Colonic mucosa (tissue), 4 donors: ENCODE results near the gene RPS5. TPM values are rescaled to one million over a fixed set of nuclear protein-coding genes. Genes with fewer than 3 reads are reported as not detected.
A peak's percentile ranks its signal among the peaks of the same experiment; 100 is the strongest.
"Not testable (repeated sequence)": the region's sequence is repeated elsewhere in the genome, so short reads cannot be mapped to it uniquely, and the experiment has no call there.

Experiments
- DNase-seq: peaks from one replicate; pipeline ENCODE4 v3.0.0-alpha.2; 2020
- H3K27ac ChIP-seq: fragments of 200-600 bp; one replicate; pipeline ENCODE4 v1.8.0; 2021
- H3K27me3 ChIP-seq: fragments of 200-600 bp; one replicate; pipeline ENCODE4 v1.8.0; 2021
- H3K36me3 ChIP-seq: fragments of 200-600 bp; one replicate; pipeline ENCODE4 v1.8.0; 2021
- H3K4me1 ChIP-seq: fragments of 200-600 bp; one replicate; pipeline ENCODE4 v1.8.0; 2021; ENCODE audit warnings: mild to moderate bottlenecking
- H3K4me3 ChIP-seq: fragments of 200-600 bp; one replicate; pipeline ENCODE4 v1.8.0; 2021
- H3K9ac ChIP-seq, 2 donors: one replicate each; pipeline ENCODE4 v1.7.0; 2013; ENCODE audit warnings: control low read depth in 2 of 2, low read depth in 2 of 2, low read length in 2 of 2
- H3K9me3 ChIP-seq: fragments of 200-600 bp; one replicate; pipeline ENCODE4 v1.8.0; 2021
- intact Hi-C: fragments of 100-400 bp; cut with DNase I; formaldehyde crosslinking; loops from one replicate; pipeline ENCODE4 v1.14.1; 2022
- total RNA-seq, 2 donors: library from RNA; stranded (reverse); fragmentation: NEBNext Ultra II Directional in 1 of 2; extraction: Animal tissue kit (Norgen Biotek cat#: 25700) in 1 of 2; gene quantifications; one replicate each; pipeline ENCODE4 v1.2.1, GENCODE V29; 2021
- TF ChIP-seq, protein P1 (sequence below): fragments of 200-600 bp; IDR thresholded peaks from one replicate; pipeline ENCODE4 v1.8.0; 2022; ENCODE audit warnings: antibody characterized with exemption, mild to moderate bottlenecking
- donor health status: healthy.
- donor health status: DM: no; HTN: no; CAD: no.
- donor health status: DM: no; HTN: no; CAD: no.

RPS5 gene
- total RNA-seq, result 100 to 1,000 TPM; 781 to 884 TPM

DNA sequence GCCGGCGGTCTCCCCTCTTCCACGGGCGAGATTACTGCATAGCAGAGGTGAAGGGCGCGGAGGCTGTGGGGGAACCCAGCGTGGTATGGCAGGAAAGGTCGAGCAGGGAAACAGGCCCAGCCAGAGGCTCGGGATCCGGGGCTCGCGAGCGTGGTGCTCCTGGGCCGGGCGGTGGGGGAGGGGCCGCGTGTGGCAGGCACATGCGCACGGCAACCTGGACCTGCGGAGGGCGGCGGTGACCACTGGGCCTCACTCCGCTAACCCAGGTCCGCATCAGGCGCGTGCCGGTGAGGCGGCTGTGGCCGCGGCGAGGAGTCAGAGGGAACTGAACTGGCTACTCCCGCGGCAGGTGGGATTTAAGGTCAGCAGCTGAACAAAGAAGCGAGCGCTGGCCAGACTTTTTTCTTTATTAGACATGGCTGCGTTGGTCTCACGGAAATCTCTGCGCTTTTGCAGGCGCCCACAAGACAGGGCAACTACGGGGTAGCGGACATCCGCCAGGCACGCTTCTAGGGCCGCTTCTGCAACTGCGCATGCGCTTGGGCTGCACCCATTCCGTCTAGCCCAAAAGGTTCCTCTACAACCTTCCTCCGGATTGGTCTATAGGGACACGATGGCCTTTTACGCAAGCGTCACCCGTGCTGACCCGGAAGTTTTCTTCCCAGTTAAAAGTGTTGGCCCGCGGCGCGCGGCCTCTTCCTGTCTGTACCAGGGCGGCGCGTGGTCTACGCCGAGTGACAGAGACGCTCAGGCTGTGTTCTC is at the start of gene RPS5:
Gene RPS5, plus strand, starts transcription at position 694 of the 762 bp plus-strand sequence. CDS start 869 bp downstream, outside the sequence.
- peaks cover 6% of the 10 kb centered on the region for H3K4me1 ChIP-seq
- H3K27ac ChIP-seq, result peak within 1 kb of the TSS; percentile 94
- peaks cover 7% of the 10 kb centered on the region for H3K36me3 ChIP-seq
- H3K4me3 ChIP-seq, result peak within 1 kb of the TSS; percentile 85
- no peaks in the 10 kb centered on the region for H3K27me3 ChIP-seq
- H3K9me3 ChIP-seq, result no peaks in the 10 kb centered on the region
- TF ChIP-seq, protein P1, sequence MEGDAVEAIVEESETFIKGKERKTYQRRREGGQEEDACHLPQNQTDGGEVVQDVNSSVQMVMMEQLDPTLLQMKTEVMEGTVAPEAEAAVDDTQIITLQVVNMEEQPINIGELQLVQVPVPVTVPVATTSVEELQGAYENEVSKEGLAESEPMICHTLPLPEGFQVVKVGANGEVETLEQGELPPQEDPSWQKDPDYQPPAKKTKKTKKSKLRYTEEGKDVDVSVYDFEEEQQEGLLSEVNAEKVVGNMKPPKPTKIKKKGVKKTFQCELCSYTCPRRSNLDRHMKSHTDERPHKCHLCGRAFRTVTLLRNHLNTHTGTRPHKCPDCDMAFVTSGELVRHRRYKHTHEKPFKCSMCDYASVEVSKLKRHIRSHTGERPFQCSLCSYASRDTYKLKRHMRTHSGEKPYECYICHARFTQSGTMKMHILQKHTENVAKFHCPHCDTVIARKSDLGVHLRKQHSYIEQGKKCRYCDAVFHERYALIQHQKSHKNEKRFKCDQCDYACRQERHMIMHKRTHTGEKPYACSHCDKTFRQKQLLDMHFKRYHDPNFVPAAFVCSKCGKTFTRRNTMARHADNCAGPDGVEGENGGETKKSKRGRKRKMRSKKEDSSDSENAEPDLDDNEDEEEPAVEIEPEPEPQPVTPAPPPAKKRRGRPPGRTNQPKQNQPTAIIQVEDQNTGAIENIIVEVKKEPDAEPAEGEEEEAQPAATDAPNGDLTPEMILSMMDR, result no peak
- intact Hi-C loops, result no loop called here
- H3K9ac ChIP-seq, result peak within 1 kb of the TSS; percentile 85 to 91
- peak; percentile 98 for DNase-seq

DNA sequence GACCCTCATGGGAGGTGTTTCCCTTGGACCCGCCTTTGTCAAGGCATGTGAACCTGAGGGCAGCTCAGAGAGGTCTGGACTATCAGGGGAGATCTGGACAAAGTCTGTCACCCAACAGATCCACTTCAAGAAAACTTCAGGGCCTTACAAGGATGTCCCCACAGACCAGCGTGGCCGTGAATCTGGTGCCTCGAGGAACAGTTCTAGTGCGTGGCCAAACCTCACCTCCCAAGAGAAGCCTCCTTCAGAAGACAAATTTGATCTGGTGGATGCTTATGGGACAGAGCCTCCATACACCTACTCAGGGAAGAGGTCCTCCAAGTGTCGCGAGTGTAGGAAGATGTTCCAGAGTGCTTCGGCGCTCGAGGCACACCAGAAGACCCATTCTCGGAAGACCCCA is 48.7 kb upstream of the RPS5 start:
- H3K36me3 ChIP-seq, result no peaks in the 10 kb centered on the region
- no peak overlapping the region for H3K4me3 ChIP-seq
- intact Hi-C loops, result no loop called here
- H3K9ac ChIP-seq, result no peak overlapping the region
- no peaks in the 10 kb centered on the region for H3K27me3 ChIP-seq
- no peaks in the 10 kb centered on the region for H3K4me1 ChIP-seq
- no peaks in the 10 kb centered on the region for H3K9me3 ChIP-seq
- DNase-seq, result no peak
- H3K27ac ChIP-seq, result no peak overlapping the region
- TF ChIP-seq, protein P1, result no peak

DNA sequence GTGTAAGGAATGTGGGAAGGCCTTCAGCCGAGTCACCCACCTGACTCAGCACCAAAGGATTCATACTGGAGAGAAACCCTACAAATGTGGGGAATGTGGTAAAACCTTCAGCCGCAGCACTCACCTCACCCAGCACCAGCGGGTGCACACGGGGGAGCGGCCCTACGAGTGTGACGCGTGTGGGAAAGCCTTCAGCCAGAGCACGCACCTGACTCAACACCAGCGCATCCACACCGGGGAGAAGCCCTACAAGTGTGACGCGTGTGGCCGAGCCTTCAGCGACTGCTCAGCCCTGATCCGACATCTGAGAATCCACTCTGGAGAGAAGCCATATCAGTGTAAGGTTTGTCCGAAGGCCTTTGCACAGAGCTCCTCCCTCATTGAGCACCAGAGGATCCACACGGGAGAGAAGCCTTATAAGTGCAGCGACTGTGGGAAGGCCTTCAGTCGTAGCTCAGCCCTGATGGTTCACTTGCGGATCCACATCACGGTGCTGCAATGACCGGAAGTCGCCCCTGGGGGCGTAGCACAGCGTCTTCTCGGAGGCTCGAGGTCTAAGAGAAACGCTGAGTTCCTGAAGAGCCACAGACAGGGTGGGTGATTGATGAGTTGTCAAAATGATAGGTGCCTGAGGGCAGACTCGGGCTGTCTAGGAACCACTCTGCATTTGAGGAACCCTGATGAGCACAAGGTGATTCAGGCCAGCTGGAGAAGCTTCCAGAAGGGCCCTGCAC is 48.1 kb upstream of the RPS5 start:
- no peak overlapping the region for H3K4me3 ChIP-seq
- TF ChIP-seq, protein P1, result no peak
- H3K27me3 ChIP-seq, result no peaks in the 10 kb centered on the region
- no peaks in the 10 kb centered on the region for H3K36me3 ChIP-seq
- H3K4me1 ChIP-seq, result no peaks in the 10 kb centered on the region
- H3K9ac ChIP-seq, result no peak overlapping the region
- no peaks in the 10 kb centered on the region for H3K9me3 ChIP-seq
- no peak overlapping the region for H3K27ac ChIP-seq
- no peak for DNase-seq
- intact Hi-C loops, result no loop called here

DNA sequence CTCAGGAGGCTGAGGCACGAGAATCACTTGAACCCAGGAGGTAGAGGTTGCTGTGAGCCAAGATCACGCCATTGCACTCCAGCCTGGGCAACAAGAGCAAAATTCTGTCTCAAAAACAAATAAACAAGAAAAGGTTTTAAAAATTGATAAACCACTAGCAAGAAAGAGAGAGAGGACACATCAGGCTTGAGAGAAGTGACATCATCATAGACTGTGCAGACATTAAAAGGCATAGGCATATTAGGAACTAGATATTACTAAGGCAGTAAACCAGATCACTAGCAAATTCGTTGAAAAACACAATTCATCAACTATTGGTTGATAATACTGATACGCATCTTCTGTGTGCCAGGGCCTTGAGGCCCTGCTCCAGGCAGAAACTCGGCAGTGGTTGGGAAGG is 41.5 kb upstream of the RPS5 start:
- H3K27ac ChIP-seq, result no peak overlapping the region
- DNase-seq, result no peak
- no peak overlapping the region for H3K4me3 ChIP-seq
- TF ChIP-seq, protein P1, result no peak
- intact Hi-C loops, result no loop called here
- H3K9me3 ChIP-seq, result no peaks in the 10 kb centered on the region
- H3K36me3 ChIP-seq, result no peaks in the 10 kb centered on the region
- no peak overlapping the region for H3K9ac ChIP-seq
- peaks cover 14% of the 10 kb centered on the region for H3K27me3 ChIP-seq
- H3K4me1 ChIP-seq, result no peaks in the 10 kb centered on the region

DNA sequence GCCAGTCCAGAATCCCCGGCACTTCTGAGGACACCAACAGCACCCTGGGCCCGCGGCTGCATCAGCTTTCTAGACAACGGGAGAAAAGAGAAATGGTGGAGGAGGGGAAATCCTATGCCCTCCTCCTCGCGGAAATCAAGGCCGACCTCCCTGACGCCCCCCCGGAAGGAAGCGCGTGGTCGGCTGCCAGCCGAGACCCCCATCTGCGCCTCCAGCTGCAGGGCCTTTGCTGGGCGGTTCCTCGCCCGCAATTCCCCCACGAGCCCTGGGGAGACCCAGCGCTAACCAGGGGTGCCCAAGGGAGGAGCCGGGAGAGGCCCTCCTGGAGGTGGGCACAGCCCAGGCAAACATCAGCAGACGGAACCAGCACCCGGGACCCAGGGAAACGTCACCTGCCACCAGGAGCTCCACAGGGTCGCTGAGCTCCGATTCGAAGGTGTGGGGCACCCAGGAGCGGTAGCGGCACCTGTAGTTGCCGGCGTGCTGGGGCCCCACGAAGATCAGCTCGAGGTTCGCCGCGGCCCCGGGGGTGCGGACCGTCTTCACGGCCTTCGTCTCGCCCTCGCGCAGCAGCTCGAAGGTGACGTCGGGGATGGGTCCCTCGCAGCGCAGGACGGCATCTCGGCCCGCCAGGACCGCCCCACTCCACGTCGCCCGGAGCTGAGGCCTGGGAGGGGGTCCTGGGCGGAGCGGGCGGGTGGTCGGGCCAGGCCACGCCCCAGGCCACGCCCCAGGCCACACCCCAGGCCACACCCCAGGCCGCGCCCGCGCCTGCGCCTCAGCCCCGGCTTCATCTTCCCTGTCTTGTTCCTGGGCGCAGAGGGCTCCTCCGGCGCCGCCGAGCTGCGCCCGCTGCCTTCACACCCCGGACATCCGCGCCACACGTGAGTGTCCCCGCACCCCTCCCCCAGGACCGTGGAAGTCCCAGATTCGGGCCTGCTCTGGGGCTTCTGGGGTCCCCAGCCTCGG is 39.8 kb upstream of the RPS5 start:
- peak; percentile 37 for DNase-seq
- Histone ChIP-seq H3K36me3 (no peaks in the 10 kb centered on the region), H3K9ac (peak overlapping the region; percentile 40 to 66), H3K4me3 (peak overlapping the region; percentile 48), H3K27me3 (peaks cover 14% of the 10 kb centered on the region), H3K27ac (peak overlapping the region; percentile 36), H3K9me3 (no peaks in the 10 kb centered on the region), H3K4me1 (no peaks in the 10 kb centered on the region)
- intact Hi-C loops, result no loop called here
- TF ChIP-seq, protein P1, result no peak

DNA sequence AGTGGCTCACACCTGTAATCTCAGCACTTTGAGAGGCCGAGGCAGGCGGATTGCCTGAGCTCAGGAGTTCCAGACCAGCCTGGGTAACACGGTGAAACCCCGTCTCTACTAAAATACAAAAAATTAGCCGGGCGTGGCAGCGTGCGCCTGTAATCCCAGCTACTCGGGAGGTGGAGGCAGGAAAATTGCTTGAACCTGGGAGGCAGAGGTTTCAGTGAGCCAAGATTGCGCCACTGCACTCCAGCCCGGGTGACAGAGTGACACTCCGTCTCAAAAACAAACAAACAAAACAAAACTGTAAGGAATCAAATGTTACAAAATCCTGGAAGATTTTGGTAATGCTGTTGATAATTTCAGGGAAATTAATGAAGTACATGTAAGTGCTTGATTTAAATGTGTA is 39.0 kb upstream of the RPS5 start:
- peak overlapping the region; percentile 40 to 51 for H3K9ac ChIP-seq
- peak overlapping the region; percentile 36 for H3K27ac ChIP-seq
- H3K27me3 ChIP-seq, result peaks cover 14% of the 10 kb centered on the region
- H3K36me3 ChIP-seq, H3K9me3 ChIP-seq, intact Hi-C loops, H3K4me1 ChIP-seq, DNase-seq: not testable (repeated sequence)
- peak overlapping the region; percentile 48 for H3K4me3 ChIP-seq
